BLaER1 (cell line): ENCODE measurements around the gene COPS3.
"Not testable (repeated sequence)": the region's sequence is repeated elsewhere in the genome, so short reads cannot be mapped to it uniquely, and the experiment has no call there.

Experiments
- H3K27ac ChIP-seq: shearing (Covaris generic); formaldehyde crosslinking; 2 replicates; pipeline ENCODE4 v1.8.1; 2022
- H3K27me3 ChIP-seq: shearing (Covaris generic); formaldehyde crosslinking; 2 replicates; pipeline ENCODE4 v1.8.1; 2022
- H3K36me3 ChIP-seq: shearing (Covaris generic); formaldehyde crosslinking; 2 replicates; pipeline ENCODE4 v1.8.1; 2022
- H3K4me1 ChIP-seq: shearing (Covaris generic); formaldehyde crosslinking; 2 replicates; pipeline ENCODE4 v1.8.1; 2022
- H3K4me2 ChIP-seq: shearing (Covaris generic); formaldehyde crosslinking; 2 replicates; pipeline ENCODE4 v1.8.1; 2022
- H3K4me3 ChIP-seq: shearing (Covaris generic); formaldehyde crosslinking; 2 replicates; pipeline ENCODE4 v1.8.1; 2022
- H3K9ac ChIP-seq: shearing (Covaris generic); formaldehyde crosslinking; 2 replicates; pipeline ENCODE4 v1.8.1; 2022
- H3K9me3 ChIP-seq: shearing (Covaris generic); formaldehyde crosslinking; 2 replicates; pipeline ENCODE4 v1.8.1; 2022
- H4K20me1 ChIP-seq: shearing (Covaris generic); formaldehyde crosslinking; 2 replicates; pipeline ENCODE4 v1.8.1; 2022
- Cebpa-rat ChIP-seq: shearing (Covaris generic); IDR thresholded peaks from 2 replicates; pipeline ENCODE4 v1.8.1; 2022

The COPS3 gene

GRCh38 chr17:17279316-17279715 is 1.7 kb downstream of the COPS3 start:
- peaks cover 36% of the 10 kb centered on the region for H3K36me3 ChIP-seq

DNA sequence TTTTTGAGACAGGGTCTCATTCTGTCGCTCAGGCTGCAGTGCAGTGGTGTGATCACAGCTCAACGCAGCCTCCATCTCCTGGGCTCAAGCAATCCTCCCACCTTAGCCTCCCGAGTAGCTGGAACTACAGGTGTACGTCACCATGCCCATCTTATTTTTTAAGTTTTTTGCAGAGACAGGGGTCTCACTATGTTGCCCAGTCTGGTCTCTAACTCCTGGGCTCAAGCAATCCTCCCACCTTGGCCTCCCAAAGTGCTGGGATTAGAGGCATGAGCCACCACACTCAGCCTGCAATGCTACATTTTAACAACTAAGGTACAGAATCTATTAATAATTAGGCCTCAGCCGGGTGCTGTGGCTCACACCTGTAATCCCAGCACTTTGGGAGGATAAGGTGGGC is 3.6 kb downstream of the COPS3 start:
- H3K4me2 ChIP-seq = not testable (repeated sequence)
- H3K36me3 ChIP-seq = peaks cover 54% of the 10 kb centered on the region

More at GRCh38 chr17:17279316-17279715, 1.7 kb downstream of the COPS3 start:
- peak overlapping the region; percentile 82 for H3K4me3 ChIP-seq
- no peaks in the 10 kb centered on the region for H3K27me3 ChIP-seq
- no peak overlapping the region for H3K27ac ChIP-seq
- H4K20me1 ChIP-seq = peaks cover 62% of the 10 kb centered on the region
- H3K9ac ChIP-seq = peak overlapping the region; percentile 96
- no peaks in the 10 kb centered on the region for H3K9me3 ChIP-seq
- H3K4me1 ChIP-seq = peaks cover 27% of the 10 kb centered on the region
- H3K4me2 ChIP-seq = peak overlapping the region; percentile 86
- no peak for TF ChIP-seq Cebpa-rat

GRCh38 chr17:17275971-17276370 is 5.1 kb downstream of the COPS3 start:
- H3K9me3 ChIP-seq = no peaks in the 10 kb centered on the region
- no peak overlapping the region for H3K27ac ChIP-seq
- H3K9ac ChIP-seq = no peak overlapping the region
- peaks cover 96% of the 10 kb centered on the region for H4K20me1 ChIP-seq
- no peak overlapping the region for H3K4me2 ChIP-seq
- H3K27me3 ChIP-seq = no peaks in the 10 kb centered on the region
- H3K4me3 ChIP-seq = no peak overlapping the region
- peaks cover 69% of the 10 kb centered on the region for H3K36me3 ChIP-seq
- H3K4me1 ChIP-seq = peaks cover 19% of the 10 kb centered on the region
- TF ChIP-seq Cebpa-rat = no peak

More for the DNA sequence above, 3.6 kb downstream of the COPS3 start:
- not testable (repeated sequence) for H3K9ac ChIP-seq, H3K27me3 ChIP-seq, H3K9me3 ChIP-seq, H3K27ac ChIP-seq, H3K4me3 ChIP-seq
- Histone ChIP-seq H3K4me1 (peaks cover 27% of the 10 kb centered on the region), H4K20me1 (peaks cover 81% of the 10 kb centered on the region)

DNA sequence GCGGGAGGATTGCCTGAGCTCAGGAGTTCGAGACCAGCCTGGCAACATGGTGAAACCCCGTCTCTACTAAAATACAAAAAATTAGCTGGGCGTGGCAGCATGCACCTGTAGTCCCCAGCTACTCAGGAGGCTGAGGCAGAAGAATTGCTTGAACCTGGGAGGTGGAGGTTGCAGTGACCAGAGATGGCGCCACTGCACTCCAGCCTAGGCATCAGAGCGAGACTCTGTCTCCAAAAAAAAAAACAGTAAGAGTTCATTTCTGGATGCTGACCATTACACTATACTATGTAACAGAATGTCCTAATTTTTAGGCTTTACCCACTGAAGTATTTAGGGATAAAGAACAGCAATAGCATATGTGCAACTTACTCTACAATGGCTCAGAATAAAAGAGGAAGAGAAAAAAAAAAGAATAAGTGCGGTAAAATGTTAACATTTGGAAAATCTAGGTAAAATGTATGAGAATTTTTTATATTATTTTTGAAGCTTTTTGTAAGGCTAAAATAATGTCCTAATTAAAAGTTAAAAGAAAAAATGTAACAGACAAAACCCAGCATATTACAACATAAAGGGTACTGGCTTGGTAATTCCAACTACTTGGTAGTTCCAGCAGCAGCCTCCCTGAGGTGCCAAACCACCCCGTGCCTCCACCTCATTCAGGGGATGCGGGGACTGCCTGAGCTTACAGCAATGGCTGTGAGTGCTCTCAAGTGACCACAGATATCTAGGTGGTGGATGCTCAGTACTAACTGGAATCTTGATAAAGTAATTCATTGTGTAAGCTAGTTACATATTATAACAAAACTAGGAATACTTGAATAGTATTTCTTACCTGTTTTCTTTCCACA is 10.9 kb downstream of the COPS3 start:
- no peak for TF ChIP-seq Cebpa-rat
- H3K4me1 ChIP-seq = no peaks in the 10 kb centered on the region
- peaks cover 62% of the 10 kb centered on the region for H4K20me1 ChIP-seq
- H3K36me3 ChIP-seq = peaks cover 100% of the 10 kb centered on the region
- no peak overlapping the region for H3K9ac ChIP-seq
- no peak overlapping the region for H3K27ac ChIP-seq
- H3K27me3 ChIP-seq = no peaks in the 10 kb centered on the region
- no peaks in the 10 kb centered on the region for H3K9me3 ChIP-seq
- no peak overlapping the region for H3K4me3 ChIP-seq
- no peak overlapping the region for H3K4me2 ChIP-seq

DNA sequence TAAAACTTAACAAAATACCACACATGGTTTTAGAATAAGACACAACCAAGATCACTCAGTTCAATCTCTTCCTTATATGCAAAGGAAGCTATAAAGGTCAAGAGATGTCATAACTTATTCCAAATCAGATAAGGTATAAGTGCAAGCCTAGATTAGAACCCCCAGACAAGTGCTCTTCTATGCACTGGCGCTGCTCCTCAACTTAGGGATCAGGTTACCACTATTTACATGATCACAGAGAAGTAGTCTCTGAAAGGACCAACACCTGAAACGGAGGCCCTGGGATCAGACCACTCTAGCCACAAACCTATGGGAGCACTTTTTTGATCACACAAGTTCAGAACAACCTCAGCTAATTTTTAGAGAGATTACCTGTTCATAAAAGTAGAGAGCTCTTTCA is 16.6 kb downstream of the COPS3 start:
- no peak overlapping the region for H3K4me3 ChIP-seq
- H3K27ac ChIP-seq = no peak overlapping the region
- H3K36me3 ChIP-seq = peaks cover 100% of the 10 kb centered on the region
- no peaks in the 10 kb centered on the region for H3K27me3 ChIP-seq
- peaks cover 6% of the 10 kb centered on the region; the same call in 1 of the 2 replicates for H4K20me1 ChIP-seq
- no peak overlapping the region for H3K9ac ChIP-seq
- no peak overlapping the region for H3K4me2 ChIP-seq
- TF ChIP-seq Cebpa-rat = no peak
- H3K4me1 ChIP-seq = no peaks in the 10 kb centered on the region
- no peaks in the 10 kb centered on the region for H3K9me3 ChIP-seq

DNA sequence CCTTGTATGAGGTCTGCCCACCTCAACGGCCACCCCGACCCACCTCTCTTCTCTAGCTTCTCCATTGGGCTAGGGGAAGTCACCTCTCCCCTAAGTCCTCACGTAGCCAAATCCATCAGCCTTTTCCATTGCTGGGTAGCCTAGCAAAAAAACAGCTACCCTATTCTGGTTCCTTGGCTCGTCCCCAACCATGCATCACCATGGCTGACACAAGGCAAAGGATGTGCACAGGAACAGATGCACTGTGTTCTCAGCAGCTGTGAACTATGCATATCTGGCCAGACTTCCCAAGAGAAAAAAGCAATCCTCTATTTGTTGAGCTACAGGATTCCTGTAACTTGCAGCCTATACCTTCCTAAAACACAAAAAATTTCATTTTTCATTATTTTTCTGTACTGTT is 22.0 kb downstream of the COPS3 start:
- no peaks in the 10 kb centered on the region for H3K9me3 ChIP-seq
- no peak overlapping the region for H3K9ac ChIP-seq
- H3K4me3 ChIP-seq = no peak overlapping the region
- H4K20me1 ChIP-seq = peaks cover 7% of the 10 kb centered on the region; the same call in 1 of the 2 replicates
- H3K4me1 ChIP-seq = no peaks in the 10 kb centered on the region
- no peak overlapping the region for H3K27ac ChIP-seq
- H3K36me3 ChIP-seq = peaks cover 100% of the 10 kb centered on the region
- no peak overlapping the region for H3K4me2 ChIP-seq
- H3K27me3 ChIP-seq = no peaks in the 10 kb centered on the region
- no peak for TF ChIP-seq Cebpa-rat

- peaks cover 11% of the 10 kb centered on the region for H4K20me1 ChIP-seq
- no peak for TF ChIP-seq Cebpa-rat
- no peaks in the 10 kb centered on the region for H3K9me3 ChIP-seq
- H3K4me2 ChIP-seq = no peak overlapping the region
- H3K27ac ChIP-seq = no peak overlapping the region
- no peaks in the 10 kb centered on the region for H3K27me3 ChIP-seq
- peaks cover 100% of the 10 kb centered on the region for H3K36me3 ChIP-seq
- H3K4me1 ChIP-seq = no peaks in the 10 kb centered on the region
- no peak overlapping the region for H3K9ac ChIP-seq
- H3K4me3 ChIP-seq = no peak overlapping the region
Observed at GRCh38 chr17:17258011-17258410, 23.0 kb downstream of the COPS3 start.

- H3K9me3 ChIP-seq = no peaks in the 10 kb centered on the region
- H3K4me2 ChIP-seq = no peak overlapping the region
- peaks cover 100% of the 10 kb centered on the region for H3K36me3 ChIP-seq
- no peak overlapping the region for H3K9ac ChIP-seq
- no peak overlapping the region for H3K27ac ChIP-seq
- peaks cover 21% of the 10 kb centered on the region for H4K20me1 ChIP-seq
- no peaks in the 10 kb centered on the region for H3K4me1 ChIP-seq
- H3K27me3 ChIP-seq = no peaks in the 10 kb centered on the region
- no peak overlapping the region for H3K4me3 ChIP-seq
- no peak for TF ChIP-seq Cebpa-rat
Observed at GRCh38 chr17:17256316-17256715, 24.7 kb downstream of the COPS3 start.

DNA sequence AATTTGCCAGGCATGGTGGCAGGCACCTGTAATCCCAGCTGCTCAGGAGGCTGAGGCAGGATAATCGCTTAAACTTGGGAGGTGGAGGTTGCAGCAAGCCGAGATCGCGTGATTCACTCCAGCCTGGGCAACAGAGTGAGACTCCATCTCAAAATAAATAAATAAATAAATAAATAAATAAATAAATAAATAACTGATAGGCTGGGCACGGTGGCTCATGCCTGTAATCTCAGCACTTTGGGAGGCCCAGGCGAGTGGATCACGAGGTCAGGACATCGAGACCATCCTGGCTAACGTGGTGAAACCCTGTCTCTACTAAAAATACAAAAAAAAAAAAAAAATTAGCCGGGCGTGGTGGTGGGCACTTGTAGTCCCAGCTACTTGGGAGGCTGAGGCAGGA is 25.4 kb downstream of the COPS3 start:
- not testable (repeated sequence) for H3K4me3 ChIP-seq, H3K9me3 ChIP-seq, H3K9ac ChIP-seq, H3K4me2 ChIP-seq, H3K4me1 ChIP-seq, H3K27ac ChIP-seq, H3K27me3 ChIP-seq
- Histone ChIP-seq H4K20me1 (peaks cover 21% of the 10 kb centered on the region), H3K36me3 (peaks cover 100% of the 10 kb centered on the region)

GRCh38 chr17:17254036-17254435 is 27.0 kb downstream of the COPS3 start:
- Histone ChIP-seq H4K20me1 (peaks cover 15% of the 10 kb centered on the region), H3K4me2 (no peak overlapping the region), H3K27ac (no peak overlapping the region), H3K9me3 (no peaks in the 10 kb centered on the region), H3K36me3 (peaks cover 100% of the 10 kb centered on the region), H3K4me1 (no peaks in the 10 kb centered on the region), H3K4me3 (no peak overlapping the region), H3K27me3 (no peaks in the 10 kb centered on the region), H3K9ac (no peak overlapping the region)
- no peak for TF ChIP-seq Cebpa-rat
